Measurements from ENCODE around the gene WDR18.
"Not testable (repeated sequence)": the region's sequence is repeated elsewhere in the genome, so short reads cannot be mapped to it uniquely, and the experiment has no call there.

Gene WDR18

DNA sequence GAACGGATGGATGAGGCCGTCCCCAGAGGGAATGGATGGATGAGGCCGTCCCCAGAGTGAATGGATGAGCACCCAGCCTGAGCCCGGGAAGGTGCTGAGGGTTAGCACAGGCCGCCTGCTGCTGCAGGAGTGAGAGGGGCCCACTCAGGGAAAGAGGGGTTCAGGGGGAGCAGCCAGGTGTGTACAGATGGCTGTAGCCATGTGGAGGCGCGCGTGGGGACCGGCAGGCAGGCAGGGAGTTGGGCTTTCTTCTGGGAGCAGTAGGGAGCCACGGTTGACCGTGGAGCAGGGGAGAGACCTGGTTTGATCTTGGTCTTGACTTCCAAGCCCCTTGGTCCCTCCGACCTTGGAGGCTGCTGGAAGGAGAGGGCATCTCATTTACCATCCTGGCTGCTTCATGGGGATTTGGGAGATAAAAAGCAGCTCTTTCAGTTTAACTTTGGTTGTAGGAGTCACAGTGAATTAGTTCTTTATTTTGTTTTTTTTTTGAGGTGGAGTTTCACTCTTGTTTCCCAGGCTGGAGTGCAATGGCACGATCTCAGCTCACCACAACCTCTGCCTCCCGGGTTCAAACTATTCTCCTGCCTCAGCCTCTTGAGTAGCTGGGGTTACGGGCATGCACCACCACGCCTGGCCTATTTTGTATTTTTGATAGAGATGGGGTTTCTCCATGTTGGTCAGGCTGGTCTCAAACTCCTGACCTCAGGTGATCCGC lies 33.6 kb upstream of the WDR18 start:
- DNase-seq: no peak

DNA sequence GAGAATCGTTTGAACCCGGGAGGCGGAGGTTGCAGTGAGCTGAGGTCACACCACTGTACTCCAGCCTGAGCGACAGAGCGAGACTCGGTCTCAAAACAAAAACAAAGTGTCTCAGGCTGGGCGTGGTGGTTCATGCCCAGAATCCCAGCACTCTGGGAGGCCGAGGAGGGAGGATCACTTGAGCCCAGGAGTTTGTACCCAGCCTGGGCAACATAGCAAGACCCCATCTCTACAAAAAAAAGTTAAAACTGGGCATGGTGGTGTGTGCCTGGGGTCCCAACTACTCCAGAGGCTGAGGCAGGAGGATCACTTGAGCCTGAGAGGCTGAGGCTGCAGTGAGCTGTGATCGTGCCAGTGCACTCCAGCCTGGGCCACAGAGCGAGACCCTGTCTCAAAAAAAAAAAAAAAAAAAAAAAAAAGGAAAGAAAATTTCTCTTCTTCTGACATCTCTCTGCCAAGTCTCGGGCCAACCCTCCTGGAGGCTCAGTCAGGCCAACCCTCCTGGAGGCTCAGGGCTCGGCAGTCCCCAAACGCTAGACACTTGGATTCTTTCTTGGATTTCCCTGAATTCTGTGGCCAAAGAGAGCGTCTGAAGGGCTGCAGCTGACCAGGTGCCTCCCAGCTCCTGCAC lies 32.0 kb upstream of the WDR18 start:
- DNase-seq: no peak

DNA sequence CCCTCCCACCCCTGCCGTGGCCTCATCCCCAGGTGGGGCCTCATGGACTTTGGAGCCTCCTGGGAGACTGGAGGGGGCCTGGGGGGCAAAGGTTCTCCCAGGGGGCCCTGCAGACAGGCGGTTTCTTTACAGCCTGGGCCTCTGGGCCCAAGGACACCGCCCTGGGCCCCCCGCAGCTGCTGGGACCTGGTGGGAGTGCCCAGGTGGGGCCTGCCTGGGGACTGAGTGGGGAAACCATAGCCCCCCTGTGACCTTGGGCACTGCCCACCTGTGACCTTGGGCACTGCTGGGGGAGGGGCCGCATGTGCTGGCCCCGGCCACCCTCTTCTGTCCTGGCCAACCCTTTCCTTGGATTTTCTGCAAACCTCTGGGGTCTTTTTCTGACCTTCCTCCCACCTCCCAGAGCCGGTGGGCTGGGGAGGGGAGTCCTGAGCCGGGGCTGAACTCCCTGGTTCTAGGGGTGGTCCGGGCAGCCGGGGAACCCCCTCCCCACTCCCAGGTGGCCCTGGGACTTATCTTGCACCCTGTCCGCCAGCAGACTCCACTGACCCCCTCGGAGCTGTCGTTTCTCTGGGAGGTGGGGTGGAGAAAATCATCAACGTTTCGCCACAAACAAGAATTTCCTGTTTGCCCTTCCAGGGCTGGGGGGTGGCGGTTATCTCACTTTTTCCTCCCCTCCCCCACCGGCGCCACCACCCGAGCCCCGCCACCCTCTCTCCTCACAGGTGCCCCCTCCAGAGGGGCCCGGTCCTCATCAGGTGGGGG lies 31.3 kb upstream of the WDR18 start:
- no peak for DNase-seq

DNA sequence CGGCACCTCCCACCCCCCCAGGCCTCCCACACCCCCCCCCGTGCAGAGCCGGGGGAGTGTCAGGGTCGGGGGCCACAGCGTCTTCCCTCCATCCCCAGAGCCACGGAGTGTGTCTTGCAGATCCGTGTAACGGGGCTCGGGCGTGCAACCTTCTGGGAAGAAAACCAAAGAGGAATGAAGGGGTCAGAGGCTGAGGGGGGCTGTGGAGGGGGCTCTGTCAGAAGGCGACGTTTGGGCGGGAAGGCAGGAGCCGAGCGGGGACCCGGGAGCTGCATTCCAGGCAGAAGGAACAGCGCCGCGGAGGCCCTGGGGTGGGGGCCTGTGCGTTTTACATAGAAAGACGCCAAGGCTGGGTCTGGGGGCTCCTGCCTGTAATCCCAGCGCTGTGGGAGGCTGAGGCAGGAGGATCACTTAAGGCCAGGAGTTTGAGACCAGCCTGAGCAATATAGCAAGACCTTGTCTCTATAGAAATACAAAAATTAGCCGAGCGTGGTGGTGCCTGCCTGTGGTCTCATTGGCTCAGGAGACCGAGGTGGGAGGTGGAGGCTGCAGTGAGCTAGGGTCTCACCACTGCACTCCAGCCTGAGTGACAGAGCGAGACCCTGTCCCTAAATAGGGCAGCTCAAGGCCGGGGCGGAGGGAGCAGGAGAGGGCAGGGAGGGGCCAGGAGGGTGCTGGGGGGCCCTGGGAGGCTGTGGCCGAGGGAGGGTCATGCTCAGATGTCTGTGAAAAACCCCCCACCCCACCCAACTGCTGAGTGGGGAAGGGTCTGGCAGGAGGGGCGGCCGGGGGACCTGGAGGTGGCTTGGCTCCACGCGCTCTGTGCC lies 30.5 kb upstream of the WDR18 start:
- no peak for DNase-seq

DNA sequence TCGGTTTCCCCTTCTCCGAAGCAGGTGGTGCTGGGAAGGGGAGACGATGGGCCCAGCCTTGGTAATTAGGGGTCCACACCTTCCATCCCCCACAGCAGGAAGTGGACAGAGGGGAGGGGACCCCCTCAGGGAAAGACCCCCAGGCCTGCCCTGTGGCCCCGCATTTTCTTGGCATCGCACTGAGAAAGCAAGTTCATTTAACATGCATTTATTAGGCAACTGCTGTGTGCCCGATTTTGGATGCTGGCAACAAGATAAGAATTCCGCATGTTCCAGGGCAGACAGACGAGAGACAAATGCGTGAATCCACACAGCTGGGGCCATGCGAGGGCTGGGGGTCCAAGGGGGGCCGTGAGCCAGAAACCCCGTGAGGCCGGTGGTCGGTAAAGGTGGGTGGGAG lies 29.9 kb upstream of the WDR18 start:
- DNase-seq: no peak

DNA sequence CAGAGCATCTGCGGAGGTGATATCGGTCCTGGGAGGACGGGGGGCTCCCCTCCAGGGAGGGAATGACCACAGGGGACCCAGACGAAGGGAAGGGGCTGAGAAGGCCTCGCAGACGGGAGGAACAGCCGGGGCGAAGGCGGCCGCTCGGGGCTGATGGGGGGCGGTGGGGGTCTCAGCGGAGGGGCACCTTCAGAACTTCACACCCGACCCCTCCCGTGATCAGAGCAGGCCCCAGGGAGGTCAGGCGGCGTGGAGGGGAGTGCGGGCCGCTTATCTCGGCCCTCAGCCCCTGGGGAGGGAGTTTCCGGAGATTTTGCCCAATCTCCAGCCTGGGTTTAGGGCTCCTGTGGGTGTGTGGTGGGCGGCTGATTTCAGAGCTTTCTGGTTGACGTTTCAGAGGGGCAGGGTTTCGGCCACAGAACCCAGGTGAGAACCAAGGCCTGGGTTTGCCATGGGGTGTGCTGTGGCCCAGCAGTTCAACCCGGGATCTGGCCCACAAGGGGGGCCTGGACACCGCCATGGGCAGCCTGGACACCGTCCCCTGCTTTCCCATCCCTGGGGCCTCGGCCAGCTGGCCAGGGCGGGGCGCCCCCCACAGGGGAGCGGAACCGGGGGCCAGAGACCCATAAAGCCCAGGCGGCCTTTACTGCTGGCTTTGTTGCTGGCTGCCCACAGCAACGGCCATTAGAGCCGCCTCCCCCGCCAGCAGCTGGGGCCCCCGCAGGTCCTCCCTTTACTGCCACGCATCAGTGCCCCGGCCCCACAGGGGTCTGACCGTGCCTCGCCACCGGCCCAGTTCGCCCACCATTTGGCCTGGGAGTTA lies 29.3 kb upstream of the WDR18 start:
- DNase-seq: no peak

DNA sequence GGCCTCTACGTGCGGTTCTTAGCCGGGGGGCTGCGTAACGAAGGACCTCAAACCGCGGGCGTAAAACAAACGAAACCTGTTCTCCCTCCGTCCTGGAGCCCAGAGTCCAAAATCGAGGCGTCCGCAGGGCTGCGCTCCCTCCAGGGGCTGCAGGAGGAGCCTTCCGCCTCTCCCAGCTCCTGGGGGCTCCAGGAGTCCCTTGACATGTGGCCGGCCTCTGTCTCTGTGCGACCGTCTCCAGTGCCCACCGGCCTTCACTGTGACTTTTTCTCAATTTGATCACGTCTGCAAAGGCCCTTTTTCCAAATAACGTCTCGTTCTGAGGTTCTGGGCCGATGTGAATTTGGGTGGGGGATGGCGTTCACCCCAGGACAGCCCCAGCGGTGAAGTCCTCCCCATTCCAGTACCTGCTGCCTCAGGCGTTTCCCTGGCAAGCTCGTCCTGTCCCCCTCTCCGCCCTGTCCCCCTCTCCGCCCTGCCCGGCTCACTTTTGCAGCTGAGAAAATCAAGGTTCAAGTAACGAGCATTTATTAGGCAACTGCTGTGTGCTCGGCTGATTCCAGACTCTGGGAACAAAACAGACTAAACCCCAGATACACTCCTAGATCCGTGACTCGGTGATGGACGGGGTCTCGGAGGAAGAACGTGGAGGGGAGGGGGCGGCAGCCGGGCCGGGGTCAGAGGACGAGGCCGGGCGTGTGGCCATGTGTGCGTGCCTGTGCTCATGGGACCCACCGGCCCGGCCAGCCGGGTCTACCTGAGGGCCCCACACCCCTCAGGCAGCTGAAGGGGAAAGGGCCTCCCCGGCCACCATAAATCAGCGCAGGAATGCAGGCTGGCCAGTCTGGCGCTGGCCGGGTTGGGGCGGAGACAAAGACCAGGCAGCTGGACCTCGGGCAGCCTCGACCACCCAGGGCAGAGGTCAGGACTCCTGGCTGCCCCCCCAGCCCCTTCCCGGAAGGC lies 28.1 kb upstream of the WDR18 start:
- DNase-seq: no peak

DNA sequence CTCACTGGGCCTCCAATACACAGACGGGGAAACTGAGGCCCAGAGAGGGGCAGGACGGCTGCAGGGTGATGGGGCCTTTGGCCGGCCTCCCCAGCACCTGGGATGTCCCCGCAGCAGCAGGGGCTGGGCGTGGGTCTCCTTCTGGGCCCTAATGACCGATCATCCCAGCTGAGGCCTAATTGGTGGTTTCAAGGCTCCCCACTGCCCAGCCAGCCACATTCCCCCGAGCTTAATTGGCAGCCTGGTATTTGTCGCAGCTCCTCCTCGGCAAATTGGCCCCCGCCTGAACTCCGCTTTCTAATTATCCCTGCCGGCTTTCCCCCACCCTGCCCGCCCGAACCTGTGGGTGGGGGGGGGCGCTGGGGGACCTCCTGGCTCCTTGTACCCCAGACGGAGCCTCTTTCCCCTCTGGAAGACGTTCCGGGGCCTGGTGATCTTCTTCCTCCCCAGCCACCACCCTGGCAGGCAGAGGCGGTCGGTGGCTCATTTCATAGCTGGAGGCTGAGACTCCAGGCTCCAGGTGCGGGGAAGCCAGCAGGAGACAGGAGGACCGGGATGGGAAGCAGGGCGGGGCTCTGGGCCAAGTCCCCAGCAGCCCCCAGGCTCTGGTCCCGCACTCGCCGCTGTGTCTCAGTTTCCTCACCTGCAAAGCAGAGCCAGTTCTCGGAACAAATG lies 27.2 kb upstream of the WDR18 start:
- no peak for DNase-seq

DNA sequence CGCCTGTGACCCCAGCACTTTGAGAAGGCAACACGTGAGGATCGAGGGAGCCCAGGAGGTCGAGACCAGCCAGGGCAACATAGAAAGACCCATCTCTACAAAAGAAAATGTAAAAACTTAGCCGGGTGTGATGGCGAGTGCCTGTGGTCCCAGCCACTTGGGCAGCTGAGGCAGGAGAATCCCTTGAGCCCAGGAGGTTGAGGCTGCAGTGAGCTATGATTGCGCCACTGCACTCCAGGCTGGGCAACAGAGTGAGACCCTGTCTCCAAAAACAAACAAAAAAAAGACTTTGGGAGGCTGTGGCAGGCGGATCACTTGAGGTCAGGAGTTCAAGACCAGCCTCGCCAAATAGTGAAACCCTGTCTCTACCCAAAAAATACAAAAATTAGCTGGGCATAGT lies 26.6 kb upstream of the WDR18 start:
- DNase-seq: not testable (repeated sequence)

DNA sequence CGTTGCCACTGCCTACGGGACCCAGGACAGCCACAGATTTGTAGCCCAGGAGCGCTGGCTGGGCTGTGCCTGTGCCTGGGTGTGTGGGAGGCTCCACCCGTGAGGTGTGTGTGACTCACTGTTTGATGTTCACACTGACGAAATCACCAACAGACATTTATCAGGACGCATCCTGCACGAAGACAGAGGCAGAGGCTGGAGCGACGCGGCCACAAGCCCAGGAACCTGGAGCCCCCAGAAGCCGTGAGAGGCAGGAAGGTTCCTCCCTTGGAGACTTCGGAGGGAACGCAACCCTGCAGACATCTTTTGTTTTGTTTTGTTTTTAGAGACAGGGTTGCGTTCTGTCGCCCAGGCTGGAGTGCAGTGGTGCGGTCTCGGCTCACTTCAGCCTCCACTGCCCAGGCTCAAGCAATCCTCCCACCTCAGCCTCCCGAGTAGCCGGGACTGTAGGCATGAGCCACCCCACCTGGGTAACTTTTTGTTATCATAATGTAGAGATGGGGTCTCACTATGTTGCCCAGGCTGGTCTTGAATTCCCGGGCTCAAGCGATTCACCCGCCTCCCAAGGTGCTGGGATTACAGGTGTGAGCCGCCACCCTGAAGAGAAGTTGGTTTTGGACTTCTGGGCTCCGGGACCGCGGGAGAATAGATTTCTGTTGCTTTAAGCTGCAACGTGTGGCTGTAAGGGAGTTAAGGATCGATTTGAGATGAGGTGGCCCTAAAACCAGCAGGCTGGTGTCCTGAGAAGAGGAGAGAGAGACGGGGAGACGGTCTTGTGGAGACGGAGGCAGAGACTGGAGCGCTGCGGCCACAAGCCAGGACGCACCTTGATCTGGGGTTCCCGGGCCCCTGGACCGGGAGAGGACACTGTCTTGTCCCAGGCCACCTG lies 24.9 kb upstream of the WDR18 start:
- no peak for DNase-seq

DNA sequence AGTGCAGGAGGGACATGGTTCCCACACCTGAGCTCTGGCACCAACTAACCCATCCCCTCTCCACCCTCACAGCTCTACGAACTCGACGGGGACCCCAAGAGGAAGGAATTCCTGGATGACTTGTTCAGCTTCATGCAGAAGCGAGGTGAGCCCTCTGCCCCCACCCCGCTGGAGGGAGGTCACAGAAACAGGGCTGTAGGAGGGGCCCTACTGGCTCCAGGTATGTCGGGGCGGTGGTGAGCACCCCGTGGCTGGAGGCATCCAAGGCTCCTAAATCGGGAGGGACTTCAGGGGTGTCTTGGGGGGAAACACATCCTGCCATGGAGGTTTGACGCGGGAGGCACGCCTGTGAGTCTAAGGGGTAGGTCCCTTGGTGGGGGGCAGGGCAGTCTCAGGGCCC lies 24.1 kb upstream of the WDR18 start:
- DNase-seq: no peak

DNA sequence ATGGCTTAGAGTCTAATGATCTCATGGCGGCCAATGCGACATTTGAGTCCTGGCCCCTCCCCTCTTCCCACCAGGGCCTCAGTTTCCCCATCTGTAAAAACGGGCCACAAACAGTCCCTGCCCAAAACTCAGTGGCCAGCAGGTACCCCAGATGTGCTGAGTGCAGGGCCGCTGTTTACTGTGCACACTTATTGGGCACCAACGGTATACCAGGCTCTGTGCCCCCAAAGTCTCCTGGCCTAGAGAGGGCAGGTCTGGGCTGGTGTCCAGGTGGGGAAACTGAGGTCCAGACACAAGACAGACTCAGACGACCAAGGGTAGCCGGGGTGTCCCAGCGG lies 23.6 kb upstream of the WDR18 start:
- DNase-seq: no peak

DNA sequence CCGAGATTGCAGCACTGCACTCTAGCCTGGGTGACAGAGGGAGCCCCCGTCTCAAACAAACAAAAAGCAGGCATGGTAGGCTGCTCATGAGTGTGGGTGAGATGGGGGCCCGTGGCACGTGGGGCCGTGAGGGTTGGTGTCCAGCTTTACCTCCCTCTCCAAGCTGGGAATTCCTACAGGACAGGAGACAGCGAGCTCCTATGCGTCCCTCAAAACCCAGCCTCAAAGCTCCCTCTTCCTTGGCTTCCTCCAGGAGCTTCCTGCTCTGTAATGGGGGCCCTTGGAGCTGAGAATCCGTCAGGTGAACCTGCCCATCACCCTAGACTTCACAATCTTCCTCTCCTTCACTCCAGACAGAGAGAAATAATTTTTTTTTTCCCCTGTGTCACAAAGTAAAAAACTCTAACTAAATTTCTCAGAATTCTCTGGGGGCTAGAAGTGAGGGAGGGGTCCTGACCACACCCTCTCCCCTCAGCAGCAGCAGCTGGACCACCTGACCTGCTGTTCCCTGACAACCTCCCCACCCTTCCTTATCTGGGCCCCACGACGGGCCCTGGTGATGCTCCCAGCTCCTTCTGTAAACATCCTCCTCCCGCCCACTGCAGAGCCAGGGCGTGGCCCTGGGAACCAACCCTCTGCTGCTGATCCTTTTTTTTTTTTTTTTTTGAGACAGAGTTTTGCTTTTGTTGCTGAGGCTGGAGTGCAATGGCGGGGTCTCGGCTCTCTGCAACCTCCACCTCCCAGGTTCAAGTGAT lies 22.1 kb upstream of the WDR18 start:
- no peak for DNase-seq

DNA sequence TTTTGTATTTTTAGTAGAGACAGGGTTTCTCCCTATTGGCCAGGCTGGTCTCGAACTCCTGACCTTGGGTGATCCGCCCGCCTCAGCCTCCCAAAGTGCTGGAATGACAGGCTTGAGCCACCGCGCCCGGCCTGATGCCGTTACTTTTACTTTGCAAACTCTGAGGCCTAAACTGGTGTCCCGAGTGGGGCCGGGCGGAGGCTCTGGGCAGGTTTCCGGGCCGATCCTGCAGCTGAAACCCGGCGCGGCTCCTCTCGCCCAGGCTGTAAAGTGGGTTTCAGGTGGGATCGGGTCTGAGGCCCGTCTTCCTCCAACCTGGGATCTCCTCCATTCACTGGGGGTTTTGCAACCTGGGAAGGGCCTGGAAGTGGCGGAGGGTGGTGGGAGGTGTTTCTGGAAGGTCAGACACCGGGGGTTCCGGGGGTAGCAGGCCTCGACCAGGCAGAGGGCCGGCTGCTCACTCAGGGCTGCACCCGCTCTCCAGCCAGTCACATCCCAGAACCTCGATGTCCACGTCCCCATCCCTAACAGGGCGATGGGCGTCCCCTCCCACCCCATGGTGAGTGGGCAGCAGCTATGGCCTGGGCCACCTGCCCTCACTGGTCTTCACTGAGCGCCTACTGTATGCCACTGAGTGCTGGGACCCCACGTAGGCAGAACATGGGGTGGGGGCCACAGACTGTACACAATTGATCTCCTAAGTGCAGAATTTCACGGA lies 21.3 kb upstream of the WDR18 start:
- DNase-seq: no peak

DNA sequence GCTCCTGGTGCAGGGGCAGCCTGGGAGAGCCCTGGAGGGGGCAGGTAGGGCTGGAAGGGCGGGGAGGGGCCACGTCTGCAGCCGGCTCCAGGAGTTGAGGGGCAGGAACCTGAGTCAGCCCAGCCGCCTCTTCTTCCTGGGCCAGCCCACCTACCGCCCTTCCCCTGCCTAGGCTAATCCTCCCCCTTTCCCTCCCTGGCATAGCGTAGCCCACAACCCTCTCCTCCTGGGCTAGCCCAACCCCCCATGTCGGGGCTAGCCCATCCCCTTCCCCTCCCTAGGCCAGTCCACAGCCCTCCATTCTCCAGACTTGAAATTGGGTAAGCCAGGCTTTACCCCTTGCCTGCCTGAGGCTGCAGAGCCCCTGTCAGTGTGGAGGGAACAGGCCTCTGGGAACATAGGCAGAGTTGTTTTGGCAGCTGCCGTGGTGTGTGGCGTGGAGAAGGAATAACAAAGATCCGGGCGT lies 20.6 kb upstream of the WDR18 start:
- DNase-seq: no peak

DNA sequence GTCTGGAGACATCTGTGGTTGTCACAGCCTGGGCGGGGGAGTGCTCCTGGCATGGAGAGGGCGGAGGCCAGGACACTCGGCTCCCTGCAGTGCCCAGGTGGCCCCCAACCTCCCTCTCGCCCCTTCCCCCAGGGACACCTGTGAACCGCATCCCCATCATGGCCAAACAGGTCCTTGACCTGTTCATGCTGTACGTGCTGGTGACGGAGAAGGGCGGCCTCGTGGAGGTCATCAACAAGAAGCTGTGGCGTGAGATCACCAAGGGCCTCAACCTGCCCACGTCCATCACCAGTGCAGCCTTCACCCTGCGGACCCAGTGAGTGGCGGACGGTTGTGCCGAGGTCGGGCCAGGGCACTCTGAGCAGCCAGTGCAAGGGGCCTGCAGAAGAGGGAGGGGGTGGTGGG lies 20.0 kb upstream of the WDR18 start:
- no peak for DNase-seq

DNA sequence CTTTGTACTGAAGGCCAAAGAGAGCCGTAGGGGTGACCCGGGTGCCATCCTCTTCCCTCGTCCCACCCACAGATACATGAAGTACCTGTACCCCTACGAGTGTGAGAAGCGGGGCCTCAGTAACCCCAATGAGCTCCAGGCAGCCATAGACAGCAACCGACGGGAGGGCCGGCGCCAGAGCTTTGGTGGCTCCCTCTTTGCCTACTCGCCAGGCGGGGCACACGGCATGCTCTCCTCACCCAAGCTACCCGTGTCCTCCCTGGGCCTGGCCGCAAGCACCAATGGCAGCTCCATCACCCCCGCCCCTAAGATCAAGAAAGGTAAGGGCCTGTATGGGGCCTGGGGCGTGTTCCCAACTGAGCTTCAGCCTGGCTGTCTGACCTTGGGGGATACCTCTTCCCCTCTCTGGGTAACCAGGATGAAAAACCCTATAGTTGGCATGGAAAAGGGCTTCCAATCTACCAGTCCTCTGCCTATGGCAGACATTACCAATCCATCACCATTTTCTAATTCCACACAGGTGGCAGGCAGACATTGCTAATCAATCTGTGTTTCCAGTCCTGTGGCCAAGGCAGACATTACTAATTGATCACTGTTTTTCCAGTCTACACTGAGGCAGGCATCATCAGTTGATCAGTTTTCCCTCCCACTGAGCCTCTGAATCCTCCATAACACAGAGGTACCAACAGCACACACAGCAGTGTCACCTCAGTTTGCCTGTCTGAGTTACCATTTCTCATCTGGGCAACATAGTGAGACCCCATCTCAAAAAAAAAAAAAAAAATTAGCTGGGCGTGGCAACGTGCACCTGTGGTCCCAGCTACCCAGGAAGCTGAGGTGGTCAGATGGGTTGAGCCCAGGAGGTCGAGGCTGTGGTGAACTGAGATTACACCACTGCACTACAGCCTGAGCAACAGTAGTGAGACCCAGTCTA lies 19.1 kb upstream of the WDR18 start:
- DNase-seq: no peak
